Stimulated activated CD8-positive, alpha-beta memory T cell treated with anti-CD3 and anti-CD28 coated beads, Interleukin-7, amount 100 ng/mL, for 4 hours (primary cell): ENCODE measurements around the gene CPNE5.

Experiments used
- DNase-seq, 2 donors: peaks; one replicate each; pipeline ENCODE4 v3.0.0-alpha.2; 2020; ENCODE audit warnings: low read depth in 2 of 2

Gene CPNE5

DNA sequence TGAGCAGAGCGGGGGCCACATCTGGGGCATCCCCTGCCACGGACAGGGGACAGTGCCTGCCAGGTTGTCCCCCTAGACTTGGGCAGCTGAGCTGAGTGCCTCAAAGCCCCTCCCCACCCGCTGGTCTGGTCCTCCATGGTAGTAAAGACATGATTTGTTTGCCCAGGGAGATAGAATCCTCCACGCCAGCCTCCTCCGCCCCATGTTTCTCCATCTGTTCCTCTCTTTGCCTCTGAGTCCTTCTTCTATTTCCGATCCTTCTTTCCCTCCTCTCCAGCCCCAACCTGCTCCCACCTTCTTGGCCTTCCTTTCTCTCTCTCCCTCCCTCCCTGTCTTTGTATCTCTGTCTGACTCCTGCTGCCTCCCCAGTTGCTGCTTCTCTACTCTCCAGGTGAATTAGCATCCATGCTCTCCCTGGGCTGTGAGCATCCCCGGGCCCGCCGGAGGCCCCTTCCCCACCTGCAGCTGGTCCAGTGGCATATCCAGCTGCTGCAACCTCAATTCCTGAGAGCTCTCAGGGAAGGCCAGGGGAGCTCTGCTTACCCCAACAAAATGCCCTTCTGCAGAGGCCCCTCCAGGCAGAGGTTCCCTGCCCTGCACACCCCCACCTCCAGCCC is 45.8 kb downstream of the CPNE5 start:
- no peak for DNase-seq

DNA sequence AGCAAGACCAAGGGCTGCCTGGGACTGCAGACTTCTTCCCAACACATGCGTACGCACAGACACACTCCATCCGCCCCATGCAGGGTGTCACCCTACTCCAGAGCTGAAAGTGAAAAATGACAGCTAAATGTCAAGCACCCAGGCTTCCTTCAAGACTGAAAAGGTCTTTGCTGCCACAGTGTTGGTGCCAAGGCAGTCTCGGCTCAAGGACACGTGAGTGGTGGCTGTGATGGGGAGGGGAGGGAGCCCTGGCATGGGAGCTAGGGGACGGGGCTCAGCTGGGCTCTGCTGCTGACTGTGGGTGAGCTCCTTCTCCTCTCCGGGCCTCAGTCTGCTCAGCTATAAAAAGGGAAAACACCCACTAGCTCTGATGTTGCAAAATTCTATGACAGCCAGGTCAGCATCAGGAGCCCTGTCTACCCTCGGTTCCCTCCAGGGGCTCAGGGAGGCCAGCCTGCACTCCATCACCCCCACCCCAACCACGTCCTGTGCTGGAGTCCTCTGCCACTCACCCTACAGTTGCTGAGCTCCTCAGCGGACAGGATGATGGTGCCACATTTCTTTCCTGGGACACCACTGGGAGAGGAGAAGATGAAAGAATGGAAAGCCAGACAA is 47.6 kb downstream of the CPNE5 start:
- DNase-seq = no peak

DNA sequence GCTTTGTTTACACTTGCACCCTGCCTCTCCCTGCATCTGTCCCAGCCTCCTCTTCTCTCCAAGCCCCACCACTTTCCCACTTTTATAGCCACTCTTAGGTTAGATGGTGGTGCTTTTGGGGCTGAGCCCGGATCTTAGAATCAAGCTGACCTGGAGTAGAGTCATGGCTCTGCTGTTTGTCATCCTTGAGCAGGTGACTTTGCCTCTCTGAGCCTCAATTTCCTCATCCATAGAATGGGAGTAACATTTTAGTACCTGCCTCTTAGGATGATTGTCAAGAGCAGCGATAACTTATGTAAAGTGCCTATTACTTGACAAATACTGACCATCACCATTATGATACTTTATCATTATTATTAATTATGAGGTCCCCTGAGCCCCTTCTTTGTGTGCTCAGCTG is 48.2 kb downstream of the CPNE5 start:
- DNase-seq = no peak

DNA sequence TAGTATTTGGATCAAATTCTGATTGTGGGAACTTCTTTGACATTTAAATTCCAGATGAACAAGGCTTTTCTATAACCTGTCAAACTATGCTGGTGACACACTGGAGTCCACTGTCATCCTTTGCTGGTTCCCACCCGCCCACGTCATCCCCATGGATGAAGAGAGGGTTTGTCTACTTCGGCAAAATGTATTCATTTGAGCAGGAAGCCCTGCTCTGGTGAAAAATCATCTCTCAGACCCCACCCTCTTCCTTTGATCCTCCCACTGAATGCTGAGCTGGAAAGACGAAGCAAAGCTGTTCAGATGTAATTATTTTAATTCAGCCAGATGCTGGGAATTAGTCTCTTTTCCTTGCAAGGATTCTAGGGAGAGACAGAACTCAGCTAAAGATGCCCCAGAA is 50.5 kb downstream of the CPNE5 start:
- no peak for DNase-seq

DNA sequence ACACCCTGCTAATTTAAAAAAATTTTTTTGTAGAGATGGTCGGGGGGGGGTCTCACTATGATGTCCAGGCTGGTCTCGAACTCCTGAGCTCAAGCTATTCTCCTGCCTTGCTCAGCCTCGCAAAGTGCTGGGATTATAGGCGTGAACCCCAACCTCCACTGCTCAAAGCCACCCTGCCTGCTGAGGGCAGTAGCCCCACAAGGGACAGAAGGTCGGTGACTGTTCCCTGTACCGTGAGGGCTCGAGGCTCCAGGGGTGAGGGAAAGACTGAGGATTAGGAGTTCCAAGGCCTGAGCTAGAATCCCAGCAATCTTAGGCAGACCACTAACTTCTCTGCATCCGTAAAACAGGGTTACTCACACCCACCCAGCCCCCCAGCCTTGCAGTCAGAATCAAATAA is 51.1 kb downstream of the CPNE5 start:
- no peak for DNase-seq

DNA sequence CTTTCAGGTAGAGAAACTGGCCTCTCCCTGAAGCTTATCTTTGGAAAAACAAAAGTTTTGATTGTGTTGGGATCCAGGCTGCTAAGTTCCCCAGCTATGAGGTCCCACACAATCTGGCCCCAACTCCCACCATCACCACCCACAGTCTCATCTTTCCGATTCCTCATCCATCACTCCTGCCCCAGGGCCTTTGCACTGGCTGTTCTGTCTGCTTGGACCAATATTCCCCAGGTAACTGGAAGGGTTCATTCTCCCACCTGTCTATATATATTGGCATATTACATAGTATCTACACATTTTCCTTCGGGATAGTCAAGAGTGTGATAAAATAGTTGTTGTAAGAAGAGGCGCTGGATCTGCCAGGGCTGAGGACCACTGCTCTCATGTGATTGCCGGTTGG is 52.0 kb downstream of the CPNE5 start:
- no peak for DNase-seq

DNA sequence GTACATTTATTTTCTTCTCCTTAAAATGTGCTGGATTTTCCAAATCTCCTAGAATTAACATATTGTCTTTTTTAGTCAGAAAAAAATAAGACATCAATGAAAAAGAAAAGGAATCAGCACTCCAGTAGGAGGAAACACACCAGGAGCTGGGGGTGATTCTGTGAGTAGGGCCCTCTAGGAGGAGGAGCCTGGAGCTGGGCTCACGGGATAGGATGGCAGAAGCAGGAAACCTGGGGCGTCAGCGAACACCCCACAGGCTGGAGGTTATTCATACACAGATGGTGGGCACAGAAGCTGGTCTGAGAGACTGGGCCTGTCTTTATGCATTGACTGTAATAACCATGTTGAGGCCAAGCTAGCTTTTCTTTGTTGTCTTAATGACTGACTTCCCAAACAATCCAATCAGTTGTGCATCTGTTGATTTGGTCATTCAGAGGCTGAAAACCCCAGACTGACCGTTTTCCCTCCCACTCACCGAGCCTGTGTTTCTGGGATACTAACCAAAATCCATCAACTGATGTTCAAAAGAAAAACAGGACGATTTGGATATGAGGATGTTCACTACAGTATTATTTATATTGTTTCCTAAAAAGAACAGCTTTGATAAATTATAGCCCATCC is 53.1 kb downstream of the CPNE5 start:
- DNase-seq = no peak

DNA sequence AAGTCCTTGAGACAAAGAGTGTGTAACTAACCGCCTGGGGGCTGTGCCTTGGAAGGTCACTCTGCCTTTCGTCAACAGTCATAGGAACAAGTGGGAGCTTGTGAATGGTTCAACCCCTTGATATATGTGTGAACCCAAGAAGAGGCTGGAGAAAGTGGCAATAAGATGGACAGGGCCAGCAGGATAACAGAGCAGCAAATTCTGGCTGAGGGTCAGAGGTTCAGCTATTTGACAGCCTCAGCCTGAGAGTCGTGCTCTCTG is 54.9 kb downstream of the CPNE5 start:
- no peak for DNase-seq

DNA sequence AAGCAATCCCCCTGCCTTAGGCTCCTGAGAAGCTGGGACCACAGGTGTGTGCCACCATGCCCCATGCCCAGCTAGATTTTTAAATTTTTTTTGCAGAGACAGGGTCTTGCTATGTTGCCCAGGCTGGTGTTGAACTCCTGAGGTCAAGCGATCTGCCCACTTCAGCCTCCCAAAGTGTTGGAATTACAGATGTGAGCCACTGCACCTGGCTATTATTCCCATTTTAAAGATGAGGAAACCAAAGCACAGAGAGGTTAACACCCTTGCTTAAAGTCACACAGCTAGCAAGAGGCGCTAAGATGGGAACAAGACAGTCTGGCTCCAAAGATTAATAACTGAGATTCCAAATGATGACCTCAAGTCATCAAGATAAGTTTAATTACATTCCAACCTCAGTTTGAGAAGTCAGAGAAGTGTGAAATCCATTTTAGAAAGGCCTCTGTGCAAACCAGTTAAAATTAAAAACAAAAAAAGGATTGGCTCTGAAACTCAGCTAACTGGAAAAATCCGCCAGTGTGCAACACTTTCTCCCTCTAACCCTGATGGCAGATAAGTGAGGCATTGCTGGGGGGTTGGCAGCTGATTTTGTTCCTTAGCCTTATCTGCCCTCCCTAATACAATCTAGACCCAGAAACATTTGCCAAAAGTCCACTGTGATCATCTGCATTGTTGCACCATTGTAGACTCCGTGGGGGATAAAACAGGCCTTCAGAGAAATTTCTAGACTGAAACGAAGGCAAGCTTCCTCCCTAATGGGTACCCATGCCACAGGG is 55.5 kb downstream of the CPNE5 start:
- DNase-seq = no peak

DNA sequence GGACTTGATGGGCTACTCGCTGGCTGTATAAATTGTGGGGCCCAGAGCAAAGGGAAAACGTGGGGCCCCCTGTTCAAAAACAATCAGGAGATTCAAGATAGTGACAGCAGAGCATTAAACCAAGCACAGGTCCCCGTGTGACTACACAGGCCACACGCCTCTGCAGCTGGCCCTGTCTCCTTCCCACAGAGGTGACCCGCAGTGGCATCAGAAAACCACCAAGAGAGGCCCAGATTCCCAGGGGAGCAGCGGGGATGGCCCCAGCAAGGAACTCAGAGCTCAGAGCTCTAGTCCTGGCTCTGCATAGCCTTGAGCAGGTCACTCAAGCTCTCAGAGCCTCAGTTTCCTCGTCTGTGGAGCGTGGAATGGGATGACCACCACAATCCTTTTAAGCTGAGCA is 57.6 kb downstream of the CPNE5 start:
- no peak for DNase-seq

DNA sequence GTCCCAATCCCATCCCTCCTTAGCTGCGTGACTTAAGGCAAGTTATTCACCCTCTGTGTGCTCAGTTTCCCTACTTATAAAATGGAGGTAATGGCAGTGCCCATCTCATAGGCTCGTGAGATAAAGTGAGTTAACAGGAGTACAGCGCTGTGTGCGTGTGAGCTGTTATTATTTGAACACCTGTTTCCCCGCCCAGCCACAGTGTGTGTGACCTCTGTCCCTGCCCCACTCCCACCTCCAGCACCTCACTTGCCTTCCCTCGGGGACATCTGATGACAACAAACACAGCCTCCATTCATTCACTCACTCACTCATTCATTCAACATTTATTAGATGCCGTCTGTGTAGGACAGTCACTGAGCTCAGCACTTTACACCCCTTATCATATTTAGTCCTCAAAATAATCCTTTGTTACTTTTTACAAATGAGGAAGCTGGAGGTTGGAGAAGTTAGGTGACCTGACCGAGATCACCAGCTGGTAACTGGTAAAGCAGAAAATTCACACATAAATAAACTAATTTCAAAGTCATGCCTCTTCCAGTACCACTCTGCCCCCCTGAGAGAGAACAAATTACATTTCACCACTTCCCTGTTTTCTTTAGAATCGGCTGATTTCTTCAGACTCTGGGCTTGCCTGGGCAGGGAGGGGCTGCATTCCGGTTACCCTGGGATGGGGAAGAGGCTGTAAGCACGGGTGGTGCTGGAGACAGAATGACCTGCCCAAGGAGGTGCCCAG is 58.6 kb downstream of the CPNE5 start:
- DNase-seq = no peak

DNA sequence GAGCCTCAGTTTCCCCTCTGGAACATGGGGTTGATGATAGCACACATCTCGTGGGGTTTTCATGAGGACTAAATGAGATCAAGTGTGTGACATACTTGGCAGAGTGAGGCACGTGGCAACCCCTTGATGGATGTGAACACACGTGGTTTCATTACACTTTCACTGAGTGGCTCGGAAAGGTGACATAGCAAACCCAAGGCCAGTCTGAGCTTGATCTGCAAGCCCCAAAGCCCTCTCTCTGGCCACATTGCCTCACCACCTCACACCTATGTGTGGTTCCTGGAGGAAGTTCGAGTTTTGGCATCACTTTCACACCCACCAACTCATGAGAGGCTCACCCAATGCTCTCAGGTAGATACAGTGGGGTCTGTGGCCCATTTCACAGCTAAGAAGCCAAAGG is 60.0 kb downstream of the CPNE5 start:
- no peak for DNase-seq

DNA sequence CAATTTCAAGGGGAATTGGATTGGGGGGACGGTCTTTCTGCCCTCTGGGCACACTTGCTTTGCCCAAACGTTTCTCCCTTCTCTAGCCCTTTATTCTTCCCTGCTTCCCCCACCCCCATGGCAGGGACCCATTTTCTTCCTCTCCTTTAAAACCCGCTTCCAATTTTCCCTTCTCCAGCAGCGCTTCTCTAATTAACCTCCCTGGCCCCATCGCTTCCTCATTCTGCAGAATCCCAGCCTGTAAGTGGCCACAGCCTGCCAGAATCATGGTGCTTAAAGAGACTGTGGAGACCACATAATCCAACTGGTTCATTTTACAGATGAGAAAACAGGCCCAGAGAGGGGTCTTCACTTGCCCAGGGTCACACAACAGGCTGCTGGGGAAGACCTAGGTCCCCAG is 61.4 kb downstream of the CPNE5 start:
- DNase-seq = no peak

DNA sequence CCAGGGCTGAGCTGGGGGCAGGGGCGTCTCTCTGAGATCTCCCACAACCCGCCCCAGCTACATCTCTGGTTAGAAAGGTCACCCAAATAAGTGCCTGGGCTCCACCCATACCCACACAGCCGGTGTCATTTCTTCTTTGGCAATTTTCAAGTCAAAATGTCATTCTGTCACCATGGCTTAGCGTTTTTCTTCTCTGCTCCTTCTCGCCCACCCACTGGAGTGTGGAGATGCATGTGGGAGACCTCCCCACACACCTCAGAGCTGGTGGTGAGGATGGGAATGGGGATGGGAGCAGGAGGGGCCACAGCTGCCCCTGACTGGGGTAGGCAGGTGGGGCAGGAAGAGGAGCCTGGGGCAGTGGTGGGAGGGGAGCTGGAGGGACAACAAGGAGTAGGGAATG is 63.1 kb downstream of the CPNE5 start:
- no peak for DNase-seq

DNA sequence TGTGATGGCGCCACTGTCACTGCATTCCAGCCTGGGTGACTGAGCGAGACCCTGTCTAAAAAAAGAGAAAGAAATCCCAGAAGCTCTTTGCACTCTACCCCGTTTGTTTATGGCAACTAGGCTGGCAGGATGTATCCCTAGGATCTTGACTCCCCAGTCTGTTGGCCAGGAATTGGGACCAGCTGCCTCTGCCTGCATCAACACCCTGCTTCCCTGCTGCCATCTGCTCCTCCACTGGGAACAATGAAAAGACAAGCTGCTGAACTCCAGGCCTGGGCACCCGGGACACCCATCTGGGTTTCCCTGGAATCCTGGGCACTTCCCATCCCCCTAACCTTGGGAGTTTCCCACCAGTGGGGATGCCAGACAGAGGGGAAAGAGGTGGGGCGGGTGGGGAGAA is 64.9 kb downstream of the CPNE5 start:
- no peak for DNase-seq

DNA sequence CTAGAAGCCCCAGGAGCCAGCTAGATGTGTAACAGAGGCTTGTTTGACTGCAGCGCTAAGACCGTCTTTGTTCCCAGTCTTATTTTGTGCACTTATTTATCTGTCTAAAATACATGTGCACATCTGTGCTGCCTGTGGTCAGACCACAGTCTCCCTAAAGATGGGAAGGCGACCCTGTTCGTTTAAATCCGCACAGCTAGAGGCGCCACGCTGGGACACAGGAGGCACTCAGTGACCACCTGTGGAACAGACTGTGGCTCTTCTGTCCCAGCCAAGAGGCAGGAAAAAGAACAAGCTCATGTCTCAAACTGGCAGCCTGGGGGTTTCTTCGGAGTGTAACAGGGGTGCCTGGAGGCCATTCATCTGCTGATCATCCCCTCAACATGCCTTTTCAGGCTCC is 66.8 kb downstream of the CPNE5 start:
- no peak for DNase-seq

DNA sequence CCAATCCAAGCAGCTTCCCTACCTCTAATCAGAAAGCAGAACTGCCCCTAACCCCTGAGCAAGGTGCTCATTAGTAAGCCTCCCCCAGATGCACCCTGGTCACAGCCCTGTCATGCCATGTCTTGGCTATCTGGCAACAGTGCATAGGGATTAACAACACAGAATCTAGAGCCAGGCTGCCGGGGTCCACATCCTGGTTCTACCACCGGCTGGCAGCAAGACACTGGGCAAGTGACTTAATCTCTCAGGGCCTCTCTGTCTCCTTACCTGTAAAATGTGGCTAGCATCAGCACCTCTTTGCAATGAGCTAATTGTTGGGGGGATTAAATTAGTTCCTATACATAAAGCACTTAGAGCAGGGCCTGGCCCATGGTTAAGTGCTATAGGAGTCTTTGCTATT is 68.1 kb downstream of the CPNE5 start:
- DNase-seq = no peak

DNA sequence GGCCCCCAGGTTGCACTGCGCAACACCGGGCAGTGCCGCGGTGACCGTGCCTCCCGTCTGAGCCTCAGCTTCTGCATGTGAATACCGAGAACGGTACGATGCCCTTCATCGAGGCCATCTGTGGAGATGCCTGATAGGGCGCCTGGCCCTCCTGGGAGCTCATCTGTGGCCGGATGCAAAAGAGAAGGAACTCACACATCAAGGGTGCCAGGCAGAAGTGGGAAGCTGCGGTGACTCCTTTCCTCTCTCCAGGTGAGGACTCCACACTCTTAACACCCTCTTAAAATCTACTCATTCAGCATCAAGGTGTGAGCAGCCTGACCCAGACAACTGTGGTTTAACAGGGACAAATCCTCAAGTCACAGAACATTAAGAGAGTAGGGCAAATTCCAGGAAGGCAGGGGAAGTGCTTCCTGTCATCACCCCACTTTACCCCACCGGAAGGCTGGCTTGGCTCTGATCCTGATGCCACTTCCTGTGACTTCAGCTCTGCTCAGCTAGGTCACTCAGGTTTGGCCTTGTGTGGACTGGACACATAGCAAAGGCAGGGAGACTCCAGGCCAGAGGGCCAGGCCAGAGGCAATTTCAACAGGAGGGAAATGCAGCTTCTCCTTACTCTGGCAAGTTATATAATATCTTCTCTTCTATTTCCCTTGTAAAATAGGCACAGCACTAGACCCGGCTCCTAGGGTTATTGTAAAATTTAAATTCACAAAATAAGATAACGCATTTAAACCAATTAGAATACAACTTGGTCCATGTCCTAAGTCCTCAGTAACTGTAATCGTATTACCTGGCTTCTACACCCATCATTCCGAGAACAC is 69.4 kb downstream of the CPNE5 start:
- DNase-seq = no peak

DNA sequence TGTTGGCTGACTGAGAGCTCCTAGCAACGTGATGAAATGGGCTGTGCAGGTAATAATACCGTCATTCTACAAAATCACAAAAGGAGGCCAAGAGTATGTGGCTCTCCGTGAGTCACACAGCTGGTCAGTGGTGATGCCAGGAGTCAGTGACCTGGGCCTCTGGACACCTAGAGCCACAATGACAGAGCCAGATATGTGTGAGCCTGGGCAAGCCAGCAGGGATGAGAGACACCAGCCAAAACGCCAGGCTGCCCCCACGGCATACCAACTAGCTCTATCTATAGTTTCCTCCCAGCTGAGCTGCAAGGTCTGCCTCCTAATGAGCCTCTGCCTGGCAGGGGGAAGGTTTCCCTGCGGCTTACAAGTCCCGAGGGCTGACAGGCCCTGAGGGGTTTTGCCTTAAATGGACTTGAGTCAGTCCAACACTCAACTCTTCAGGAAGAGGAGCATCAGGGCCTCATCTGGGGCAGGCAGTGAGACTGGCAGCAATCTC is 70.0 kb downstream of the CPNE5 start:
- no peak for DNase-seq

DNA sequence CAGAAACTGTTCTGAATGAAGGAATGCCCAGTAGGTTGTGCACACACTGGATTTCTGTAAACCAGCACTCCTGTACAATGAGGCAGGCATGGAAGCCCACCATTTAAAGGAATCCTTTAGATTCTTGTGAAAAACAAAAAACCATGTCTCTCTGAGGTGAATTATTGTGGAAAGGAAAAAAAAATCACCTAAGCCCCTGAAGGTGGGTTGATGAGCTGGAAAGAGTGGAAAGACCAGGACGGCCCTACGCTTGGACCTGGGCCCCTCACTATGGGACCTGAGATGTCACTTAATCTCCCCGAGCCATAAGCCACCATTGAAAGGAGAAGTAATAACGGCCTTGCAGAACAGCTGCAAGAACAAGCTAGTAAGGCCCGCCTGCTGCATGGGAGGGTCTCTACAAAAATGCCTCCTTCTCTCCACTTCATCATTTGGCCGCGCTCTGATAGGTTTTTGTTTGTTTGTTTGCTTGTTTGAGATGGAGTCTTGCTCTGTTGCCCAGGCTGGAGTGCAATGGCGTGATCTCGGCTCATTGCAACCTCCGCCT is 72.8 kb downstream of the CPNE5 start:
- no peak for DNase-seq
